Activated T-cell treated with anti-CD3 and anti-CD28 coated beads for 4 hours (primary cell): Measurements from ENCODE around the gene VARS1.

ENCODE experiments used
- DNase-seq: peaks from one replicate; pipeline ENCODE4 v3.0.0-alpha.2; 2020

VARS1 gene

DNA sequence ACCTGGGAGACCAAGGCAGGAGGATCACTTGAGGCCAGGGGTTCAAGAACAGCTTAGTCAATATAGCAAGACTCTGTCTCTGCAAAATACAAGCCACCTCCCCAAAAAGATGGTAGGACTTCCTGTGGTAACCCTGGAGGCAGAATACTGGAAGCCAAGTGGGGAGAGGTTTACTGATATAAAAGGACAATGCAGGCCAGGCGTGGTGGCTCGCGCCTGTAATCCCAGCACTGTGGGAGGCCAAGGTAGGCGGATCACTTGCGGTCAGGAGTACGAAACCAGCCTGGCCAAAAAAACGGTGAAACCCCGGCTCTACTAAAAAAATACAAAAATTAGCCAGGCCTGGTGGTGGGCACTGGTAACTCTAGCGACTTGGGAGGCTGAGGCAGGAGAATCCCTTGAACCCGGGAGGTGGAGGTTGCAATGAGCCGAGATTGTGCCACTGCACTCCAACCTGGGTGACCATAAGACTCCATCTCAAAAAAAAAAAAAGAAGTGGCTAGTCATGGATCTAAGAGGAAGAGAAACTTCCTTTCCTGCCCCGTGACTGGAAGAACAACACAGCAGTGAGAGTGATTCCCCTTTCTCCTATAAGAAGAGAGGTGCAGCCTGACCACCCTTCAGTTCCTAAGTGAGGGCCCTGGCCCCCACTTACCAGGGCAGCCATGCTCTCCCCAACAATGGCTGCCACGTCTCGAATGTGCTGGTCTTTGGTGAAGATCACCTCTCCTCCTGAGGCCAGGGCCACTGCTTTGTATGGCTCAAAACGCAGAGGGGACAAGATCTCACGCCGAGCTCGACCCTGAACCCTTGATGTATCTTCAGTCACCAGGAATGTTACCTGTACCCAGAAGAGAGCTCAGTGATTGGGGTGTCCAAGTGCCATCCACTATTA, 26.9 kb downstream of the VARS1 start:
- no peak for DNase-seq

DNA sequence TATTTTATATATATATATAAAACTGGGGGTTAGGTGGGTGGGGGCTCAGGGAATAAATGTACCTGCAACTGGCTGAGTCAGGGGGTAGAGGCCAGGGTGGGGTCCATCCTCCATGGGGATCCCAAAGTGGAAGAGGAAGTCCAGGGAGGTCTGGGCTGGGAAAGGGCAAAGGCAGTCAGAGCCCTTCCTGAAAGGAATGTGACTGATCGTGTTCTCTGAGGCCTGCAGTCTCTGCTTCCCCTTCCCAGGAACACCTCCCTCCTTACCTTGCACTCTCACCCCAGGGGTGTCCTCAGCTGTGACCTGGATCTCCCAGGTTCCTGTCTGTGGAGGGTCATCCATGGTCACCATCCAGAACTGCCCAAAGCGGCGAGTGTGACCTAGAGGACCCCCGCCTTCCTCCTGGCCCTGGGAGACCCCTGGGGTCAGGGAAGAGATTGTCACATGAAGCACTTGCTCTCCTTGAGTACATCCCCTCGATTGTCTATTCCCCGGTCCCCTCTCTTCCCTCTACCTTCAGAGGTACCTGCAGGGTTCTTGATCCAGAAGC, 28.4 kb downstream of the VARS1 start:
- DNase-seq = no peak

DNA sequence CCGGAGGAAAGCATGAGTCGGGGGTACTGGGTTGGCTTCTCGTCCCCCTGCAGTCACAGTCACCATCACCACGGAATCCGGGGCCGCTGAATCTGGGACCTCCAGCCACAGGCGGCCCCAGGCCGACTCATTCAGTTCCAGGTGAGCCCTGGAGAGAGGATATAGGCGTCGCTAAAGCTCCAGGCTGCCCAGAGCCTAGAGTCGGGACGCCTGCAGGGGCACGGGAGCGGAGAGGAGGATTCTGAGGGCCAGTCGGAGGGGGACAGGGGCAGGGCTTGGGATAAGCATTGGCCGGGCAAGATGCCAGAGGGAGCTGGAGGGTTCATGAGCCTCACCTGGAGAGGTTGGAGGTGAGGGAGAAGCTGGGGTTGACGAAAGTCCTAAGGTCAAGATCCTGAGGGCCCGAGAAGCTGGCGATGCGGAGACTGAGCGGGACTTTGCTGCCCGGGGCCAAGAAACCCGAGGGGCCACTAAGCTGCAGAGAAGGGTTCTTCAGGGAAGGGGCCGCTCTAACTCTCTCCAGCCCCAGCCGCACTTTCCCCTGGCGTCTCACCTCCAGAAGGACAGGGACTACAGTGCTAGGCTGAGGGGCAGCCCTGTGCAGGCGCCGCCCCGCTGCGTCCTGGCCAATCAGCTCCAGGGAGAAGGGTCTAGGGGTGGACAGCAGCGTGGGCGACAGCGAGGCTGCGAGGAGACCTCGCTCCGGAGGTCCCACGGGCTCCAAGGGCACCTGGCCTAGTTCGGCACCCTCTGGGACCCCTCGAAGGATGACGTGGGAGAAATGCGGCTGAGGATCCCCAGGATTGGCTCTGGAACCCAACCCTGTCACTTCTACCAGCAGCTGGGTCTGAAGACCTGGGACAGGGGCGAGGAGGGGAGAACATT, 29.4 kb downstream of the VARS1 start:
- no peak for DNase-seq

DNA sequence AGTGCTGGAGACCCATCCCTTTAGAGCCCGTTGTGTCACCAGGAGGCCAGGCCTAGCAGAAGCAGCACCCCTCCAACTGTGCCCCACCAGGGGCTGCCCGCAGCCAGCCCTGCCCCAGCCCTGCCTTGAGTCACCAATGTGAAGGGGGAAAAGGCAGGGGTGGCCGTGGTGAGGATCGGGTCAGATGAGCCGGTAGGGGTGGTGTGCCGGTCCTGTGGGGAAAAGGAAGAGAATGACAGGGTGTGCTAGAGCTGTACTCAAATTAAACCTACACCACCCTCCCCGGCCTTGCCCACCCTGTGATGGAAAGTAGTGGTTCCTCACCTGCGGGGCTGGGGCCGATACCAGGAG, 30.0 kb downstream of the VARS1 start:
- no peak for DNase-seq

DNA sequence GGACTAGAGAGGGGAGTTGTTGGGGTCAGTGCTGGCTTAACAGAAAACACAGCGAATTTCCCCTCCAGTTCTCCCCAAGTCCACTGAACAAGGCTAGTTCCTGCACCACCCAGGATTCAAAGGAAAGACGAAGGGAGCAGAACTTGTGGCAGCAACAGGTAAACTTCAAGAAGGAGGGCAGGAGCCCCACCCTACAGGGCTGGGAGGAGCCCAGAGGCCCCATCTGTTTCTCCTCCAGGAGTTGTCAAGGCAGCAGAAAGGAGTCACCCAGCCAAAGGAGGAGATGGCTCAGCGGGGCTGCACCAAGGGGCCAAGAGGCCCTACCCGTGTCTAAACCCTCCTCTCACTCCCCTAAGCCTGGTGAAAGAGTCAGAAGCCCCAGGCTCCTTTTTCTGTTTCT, 31.4 kb downstream of the VARS1 start:
- DNase-seq = no peak

DNA sequence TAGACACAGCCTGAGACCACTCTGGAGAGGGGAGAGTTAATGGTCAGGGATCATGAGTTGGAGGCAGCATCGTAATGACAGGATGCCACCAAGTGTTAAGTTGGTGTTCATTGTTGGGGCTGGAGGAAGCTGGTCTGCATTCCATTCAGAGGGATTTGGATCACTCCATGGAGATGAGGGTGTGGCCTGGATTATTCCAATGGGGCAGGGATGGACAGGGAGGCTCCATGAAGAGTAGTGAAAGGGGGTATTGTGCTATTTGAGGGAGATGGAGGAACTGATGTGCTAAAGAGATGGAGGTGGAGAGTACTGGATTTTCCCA, 32.0 kb downstream of the VARS1 start:
- DNase-seq = no peak

DNA sequence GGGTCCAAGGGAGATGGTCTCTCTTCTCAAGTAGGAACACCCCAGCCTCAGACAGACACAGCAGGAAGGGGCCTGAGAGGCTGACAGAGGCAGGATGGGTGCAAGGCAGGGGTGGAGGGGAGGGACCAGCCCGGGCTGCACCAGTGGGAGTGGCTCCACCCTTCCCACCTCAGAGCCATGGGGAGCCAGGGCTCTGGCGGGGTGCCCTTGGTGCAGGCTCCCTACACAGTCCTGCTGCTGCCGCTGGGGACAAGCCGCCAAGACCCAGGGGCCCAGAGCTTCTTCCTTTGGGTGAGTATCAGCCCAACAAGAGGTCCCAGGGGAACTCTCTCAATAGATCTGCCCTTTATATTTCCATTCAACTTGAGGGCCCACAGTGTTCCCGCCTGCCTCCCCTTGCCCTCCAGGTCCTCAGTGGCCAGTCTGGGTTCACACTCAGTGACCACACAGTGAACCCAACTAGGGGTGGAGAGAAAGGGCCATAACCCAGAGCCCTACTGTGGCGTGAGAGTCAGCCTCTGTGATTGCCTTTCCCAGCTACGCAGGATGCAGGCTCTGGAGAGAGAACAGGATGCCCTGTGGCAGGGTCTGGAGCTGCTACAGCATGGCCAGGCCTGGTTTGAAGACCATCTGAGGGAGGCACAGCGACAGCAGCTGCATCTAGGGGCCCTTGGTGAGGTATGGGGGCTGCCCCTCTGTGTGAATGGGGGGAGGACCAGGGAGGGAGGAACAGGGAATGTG, 32.5 kb downstream of the VARS1 start:
- DNase-seq = no peak

DNA sequence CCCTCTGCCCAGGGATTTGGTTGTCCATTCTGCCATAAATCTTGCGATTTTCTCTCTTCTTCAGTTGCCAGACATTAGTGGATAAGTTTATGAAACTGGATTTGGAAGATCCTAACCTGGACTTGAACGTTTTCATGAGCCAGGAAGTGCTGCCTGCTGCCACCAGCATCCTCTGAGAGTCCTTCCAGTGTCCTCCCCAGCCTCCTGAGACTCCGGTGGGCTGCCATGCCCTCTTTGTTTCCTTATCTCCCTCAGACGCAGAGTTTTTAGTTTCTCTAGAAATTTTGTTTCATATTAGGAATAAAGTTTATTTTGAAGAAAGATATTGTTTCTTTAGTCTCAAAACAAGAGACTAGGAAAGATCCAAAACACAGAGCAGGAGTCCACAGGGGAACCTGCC, 33.2 kb downstream of the VARS1 start, which contains the start of gene SAPCD1:
Gene SAPCD1 (plus strand): TSS at position 301 of the 400 bp plus-strand sequence. CDS start 399 bp downstream, outside the sequence.
- no peak for DNase-seq

DNA sequence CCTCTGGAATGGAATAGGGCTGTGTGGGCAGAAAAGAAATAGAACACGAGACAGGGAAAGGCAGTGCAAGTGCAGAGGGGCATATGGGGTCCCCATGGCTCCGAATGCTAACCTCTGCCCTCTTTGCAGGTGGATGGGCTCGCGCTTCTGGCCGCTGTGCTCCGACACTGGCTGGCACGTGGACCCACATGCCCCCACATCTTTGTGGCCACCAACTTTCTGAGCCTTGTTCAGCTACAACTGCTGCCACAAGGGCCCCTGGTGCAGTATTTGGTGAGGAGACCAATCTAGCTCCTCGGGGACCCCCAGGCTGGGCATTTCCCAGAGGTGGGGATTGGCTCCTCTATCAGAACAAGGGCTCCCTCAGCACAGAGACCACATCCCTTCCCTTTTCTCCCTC, 34.2 kb downstream of the VARS1 start:
- no peak for DNase-seq

DNA sequence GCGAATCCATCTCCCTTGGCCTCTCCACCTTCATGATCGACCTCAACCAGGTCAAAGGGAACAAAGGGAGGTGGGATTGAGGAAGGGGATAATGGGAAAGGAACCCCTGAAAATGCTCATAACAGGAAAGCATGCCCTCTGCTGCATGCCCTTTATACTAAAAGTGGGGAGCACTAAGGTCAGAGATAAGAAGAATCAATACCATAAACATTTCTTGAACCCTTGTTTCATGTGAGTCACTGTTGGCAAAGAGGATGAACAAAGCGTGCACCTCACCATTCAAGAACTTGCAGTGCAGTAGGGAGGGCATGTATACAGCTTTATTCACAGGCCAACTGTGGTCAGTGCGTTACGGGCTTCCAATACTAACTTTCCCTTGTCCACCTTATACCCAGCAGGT, 34.8 kb downstream of the VARS1 start:
- DNase-seq = no peak

DNA sequence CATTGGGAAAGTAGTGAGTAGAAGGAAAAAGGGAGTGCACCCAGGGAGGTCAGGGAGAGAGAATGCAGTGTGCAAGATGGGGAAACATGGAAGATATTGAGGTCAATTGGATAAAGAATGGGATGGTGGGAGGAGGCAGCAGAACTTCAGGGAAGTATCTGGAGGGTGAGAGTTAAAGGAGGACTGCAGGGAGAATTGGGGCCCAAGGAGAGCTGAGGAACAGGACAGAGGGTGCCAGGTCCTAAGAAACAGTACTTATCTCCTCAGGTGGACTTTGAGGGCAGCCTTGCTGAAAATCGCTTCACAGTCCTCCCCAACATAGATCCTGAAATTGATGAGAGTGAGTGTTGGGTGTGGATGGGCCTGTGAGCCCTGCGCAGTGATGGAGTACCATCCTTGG, 37.3 kb downstream of the VARS1 start:
- DNase-seq = no peak

DNA sequence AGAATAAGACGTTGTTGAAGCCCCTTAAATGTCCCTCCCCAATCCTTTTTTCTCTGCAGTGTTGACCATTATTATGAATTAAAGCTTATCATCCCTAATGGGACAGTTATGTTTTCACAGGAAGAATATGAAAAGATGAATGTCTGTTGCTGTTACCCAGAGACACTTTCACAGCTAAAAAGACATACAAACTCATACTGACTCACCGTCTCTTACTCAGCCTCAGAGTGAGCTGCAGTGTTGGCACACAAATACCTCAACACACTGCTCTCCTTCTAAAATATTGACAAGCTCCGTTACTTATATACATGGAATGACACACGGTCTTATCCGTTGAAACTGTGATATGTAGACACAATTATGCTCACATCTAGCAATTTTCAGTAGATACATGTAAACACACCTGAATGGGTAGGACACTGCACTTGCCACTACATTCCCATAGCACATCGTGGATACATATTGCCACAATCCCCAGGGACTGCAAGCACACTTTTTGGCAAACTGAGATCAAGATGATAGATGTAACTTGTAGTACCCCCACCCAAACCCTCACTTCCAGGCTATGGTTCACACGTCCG, 42.7 kb downstream of the VARS1 start:
- DNase-seq = no peak

DNA sequence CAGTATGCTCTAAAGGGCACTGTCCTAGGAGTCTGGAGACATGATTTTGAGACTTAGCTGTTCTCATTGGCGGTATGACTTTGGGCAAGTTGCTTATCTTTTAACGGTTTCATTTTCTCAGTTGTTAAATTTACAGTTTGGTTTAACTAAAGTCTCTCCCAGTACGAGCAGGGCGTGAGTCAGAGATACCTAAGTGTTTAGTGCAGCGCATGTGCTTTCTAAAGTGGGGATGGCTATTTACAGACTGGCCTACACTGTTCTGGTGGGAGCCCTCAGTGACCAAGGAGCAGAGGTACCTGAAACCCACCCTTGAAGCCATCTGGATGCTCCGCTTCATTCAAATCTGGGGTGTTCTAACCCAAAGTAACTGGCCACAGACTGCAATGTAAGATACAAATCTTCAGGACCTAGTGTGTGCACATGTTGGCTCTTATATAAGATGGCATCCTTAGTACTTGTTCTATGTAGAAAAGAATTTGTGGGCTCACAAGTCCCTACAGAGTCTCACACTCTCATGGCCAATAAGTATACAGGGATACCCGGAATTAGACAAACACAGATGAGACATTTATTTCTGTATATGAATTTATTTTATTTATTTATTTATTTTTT, 45.0 kb downstream of the VARS1 start:
- DNase-seq = no peak

DNA sequence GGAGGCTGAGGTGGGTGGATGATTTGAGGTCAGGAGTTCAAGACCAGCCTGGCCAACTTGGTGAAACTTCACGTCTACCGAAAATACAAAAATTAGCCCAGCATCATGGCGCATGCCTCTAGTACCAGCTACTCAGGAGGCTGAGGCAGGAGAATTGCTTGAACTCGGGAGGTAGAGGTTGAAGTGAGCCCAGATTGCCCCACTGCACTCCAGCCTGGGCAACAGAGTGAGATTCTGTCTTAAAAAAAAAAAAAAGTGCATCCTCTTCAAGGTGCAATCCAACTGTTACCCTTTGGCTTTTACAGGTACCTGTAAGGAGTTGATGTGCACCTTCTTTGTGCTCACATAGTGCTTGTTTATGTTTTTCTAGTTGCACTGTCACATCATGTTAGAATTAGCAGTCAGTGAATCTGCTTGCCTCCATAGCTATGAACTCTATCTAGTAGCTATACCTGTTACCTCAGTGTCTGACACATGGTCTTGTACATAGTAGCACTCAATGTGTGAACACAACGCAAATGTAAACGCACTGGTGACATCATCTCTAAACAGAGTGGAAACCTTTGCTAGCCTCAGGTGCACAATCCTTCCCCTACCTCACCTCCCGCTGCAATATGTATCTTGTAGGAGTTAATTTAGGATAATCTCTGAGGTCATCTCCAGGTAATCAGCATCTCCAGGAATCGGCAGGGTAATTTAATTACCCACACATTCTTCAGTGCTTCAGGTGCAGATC, 46.1 kb downstream of the VARS1 start:
- DNase-seq = no peak
